Tibial nerve (tissue), 3 donors: ENCODE data around the gene CEACAM18.

Experiments
- POLR2A ChIP-seq, 2 donors: fragments of 450-650 bp; IDR thresholded peaks; one replicate each; pipeline ENCODE4 v1.6.1; 2017; ENCODE audit warnings: antibody characterized with exemption in 2 of 2, mild to moderate bottlenecking in 2 of 2, moderate library complexity in 2 of 2
- TF ChIP-seq, protein P1 (sequence below), 5 experiments: fragments of 200-600 bp in 3 of 5; fragments of 450-650 bp in 2 of 5; sonication (generic) in 3 of 5; IDR thresholded peaks; one replicate each; pipeline ENCODE4 v1.5.1; 2016 to 2019; ENCODE audit warnings: antibody characterized with exemption in 5 of 5, mild to moderate bottlenecking in 3 of 5, moderate library complexity in 2 of 5

GRCh38 chr19:51524666-51525264 lies 46.4 kb downstream of the CEACAM18 start:
- TF ChIP-seq, protein P1, sequence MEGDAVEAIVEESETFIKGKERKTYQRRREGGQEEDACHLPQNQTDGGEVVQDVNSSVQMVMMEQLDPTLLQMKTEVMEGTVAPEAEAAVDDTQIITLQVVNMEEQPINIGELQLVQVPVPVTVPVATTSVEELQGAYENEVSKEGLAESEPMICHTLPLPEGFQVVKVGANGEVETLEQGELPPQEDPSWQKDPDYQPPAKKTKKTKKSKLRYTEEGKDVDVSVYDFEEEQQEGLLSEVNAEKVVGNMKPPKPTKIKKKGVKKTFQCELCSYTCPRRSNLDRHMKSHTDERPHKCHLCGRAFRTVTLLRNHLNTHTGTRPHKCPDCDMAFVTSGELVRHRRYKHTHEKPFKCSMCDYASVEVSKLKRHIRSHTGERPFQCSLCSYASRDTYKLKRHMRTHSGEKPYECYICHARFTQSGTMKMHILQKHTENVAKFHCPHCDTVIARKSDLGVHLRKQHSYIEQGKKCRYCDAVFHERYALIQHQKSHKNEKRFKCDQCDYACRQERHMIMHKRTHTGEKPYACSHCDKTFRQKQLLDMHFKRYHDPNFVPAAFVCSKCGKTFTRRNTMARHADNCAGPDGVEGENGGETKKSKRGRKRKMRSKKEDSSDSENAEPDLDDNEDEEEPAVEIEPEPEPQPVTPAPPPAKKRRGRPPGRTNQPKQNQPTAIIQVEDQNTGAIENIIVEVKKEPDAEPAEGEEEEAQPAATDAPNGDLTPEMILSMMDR (IDR thresholded peaks at IDR 0.05): no peak
- TF ChIP-seq POLR2A (IDR thresholded peaks at IDR 0.05): no peak
